ENCODE data around the gene AIF1.
A peak's percentile ranks its signal among the peaks of the same experiment; 100 is the strongest.

AIF1 gene

DNA sequence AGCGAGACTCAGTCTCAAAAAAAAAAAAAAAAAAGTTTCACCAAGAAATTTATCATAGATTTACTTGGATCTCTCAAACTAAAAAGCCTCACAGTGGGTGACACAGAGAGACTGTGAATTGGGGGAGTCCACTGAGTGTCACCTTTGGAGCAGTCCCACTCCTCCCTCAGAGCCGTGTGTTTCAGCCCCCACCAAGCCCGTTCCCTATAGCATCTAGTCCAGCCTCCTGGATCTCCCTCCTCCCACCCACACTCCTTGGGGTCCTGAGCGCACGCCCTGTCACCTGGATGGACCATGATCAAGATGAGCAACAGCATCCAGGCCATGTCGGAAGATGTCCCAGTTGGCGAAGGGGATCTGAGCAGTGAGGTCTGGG, 22.6 kb upstream of the AIF1 start:
- H3K4me3 ChIP-seq (ENCODE audit: low read depth, low read length), result no peak overlapping the region
- TF ChIP-seq, protein P1, sequence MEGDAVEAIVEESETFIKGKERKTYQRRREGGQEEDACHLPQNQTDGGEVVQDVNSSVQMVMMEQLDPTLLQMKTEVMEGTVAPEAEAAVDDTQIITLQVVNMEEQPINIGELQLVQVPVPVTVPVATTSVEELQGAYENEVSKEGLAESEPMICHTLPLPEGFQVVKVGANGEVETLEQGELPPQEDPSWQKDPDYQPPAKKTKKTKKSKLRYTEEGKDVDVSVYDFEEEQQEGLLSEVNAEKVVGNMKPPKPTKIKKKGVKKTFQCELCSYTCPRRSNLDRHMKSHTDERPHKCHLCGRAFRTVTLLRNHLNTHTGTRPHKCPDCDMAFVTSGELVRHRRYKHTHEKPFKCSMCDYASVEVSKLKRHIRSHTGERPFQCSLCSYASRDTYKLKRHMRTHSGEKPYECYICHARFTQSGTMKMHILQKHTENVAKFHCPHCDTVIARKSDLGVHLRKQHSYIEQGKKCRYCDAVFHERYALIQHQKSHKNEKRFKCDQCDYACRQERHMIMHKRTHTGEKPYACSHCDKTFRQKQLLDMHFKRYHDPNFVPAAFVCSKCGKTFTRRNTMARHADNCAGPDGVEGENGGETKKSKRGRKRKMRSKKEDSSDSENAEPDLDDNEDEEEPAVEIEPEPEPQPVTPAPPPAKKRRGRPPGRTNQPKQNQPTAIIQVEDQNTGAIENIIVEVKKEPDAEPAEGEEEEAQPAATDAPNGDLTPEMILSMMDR (IDR thresholded peaks at IDR 0.05; ENCODE audit: low read depth, low read length), result no peak

DNA sequence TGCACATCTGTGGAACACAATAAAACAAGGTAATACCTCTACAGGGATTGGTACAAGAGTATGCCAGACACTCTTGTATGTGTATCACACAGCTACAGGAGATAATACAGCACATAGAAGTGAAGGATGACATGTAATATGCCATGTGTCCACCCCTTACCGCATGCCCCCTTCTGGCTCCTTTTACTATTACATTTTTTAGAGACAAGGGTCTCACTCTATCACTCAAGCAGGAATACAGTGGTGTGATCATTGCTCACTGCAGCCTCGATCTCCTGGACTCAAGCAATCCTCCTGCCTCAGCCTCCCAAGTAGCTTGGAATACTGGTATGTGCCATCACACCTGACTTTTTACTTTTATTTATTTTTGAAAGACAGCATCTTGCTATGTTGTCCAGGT, 18.0 kb upstream of the AIF1 start:
- no peak overlapping the region for H3K4me3 ChIP-seq (ENCODE audit: low read depth, low read length)
- TF ChIP-seq, protein P1 (IDR thresholded peaks at IDR 0.05; ENCODE audit: low read depth, low read length), result 0 out of 2 replicates have a peak, but pooled peaks have one; percentile 6

DNA sequence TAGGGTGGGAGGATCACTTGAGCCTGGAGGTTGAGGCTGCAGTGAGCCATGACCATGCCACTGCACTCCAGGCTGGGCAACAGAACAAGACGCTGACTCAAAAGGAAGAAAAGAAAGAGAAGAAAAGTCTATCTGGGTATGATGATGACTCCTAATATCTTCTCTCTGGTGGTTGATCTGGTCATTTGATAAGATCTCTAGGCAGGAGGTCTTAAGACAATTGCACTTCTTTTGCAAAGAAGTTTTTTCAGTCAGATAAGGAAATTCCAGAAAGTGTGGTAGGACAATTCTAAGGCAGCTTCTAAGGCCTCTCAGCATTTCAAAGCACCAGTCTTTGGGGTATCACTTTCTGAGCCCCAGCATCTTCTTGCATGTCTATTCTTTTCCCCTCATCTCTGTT, 7.7 kb upstream of the AIF1 start:
- TF ChIP-seq, protein P1 (IDR thresholded peaks at IDR 0.05; ENCODE audit: low read depth, low read length), result no peak
- H3K4me3 ChIP-seq (ENCODE audit: low read depth, low read length), result no peak overlapping the region

DNA sequence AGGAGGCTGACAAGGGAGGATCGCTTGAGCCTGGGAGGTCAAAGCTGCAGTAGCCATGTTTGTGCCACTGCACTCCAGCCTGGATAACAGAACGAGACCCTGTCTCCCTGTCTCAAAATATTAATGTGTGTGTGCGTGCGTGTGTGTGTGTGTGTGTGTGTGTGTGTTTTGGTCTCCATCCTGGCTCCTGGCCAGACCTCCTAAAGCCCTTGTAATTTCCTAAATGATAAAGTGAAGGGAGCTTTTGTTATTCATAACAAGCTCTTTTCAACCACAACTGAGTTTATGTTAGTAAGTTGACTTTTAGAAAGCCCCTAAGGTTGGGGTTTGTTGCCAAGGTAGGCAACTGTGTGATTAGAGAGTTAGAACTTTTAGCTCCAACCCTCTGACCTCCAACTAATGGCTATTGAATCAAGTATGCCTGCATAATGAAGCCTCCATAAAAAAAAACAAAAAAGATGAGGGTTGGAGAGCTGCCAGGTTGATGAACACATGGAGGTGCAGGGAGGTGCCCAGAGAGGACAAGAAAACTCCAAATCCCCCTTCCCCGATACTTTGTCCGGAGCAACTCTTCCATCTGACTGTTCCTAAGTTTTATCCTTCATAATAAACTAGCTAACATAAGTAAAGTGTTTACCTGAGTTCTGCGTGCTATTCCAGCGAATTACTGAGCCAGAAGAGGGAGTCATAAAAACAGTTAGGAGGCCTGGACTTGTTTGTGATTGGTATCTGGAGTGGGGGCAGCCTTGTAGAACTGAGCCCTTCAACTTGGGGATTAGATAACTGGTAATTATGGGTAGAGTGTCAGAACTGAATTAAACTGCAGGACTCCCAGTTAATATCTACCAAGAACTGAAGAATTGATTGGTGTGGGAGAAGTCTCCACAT, 5.3 kb upstream of the AIF1 start:
- TF ChIP-seq, protein P1 (IDR thresholded peaks at IDR 0.05; ENCODE audit: low read depth, low read length), result no peak
- H3K4me3 ChIP-seq (ENCODE audit: low read depth, low read length), result no peak overlapping the region

DNA sequence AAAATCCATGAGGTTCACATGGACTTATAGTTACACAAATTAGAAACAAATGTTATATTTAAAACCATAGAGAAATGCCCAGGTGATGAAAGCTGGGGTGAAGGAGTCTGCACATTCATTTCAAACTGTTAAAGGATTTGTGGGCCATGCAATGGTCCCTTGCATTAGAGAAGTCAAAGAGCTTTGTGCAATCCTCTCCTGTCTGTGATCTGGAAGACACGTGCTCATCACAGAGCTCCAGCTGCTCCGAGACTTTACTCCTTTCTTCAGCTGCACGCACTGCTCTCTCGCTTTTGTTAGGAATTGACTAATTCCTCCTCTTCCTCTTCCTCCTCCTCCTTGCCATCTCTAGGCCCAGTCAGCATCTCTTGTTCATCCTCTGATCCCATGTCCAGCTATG, 4.1 kb upstream of the AIF1 start:
- no peak overlapping the region for H3K4me3 ChIP-seq (ENCODE audit: low read depth, low read length)
- TF ChIP-seq, protein P1 (IDR thresholded peaks at IDR 0.05; ENCODE audit: low read depth, low read length), result no peak

DNA sequence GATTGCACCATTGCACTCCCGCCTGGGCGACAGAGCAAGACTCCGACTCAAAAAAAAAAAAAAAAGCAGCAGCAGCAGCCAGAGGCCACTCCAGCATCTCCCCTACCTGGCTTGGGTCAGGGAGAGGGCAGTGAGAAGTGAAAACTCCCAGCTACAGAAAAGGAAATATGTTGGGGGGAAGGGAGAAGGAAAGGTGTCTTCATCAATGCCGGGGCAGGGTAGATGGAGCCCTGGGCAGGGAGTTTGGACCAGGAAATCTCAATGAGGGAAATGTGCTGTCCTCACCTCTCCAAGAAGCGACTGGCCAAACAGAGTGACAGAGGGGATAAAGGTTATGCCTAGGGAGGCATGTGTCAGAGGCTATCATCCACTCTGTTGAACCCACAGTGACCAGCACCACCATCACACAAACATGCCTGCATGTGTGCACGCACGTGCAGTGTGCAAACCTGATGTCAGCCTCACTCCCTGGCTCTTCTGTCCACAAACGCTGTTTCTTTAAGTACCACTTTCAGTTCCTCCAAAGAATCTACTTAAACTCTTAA, 887 bp upstream of the AIF1 start:
- no peak overlapping the region for H3K4me3 ChIP-seq (ENCODE audit: low read depth, low read length)
- TF ChIP-seq, protein P1 (IDR thresholded peaks at IDR 0.05; ENCODE audit: low read depth, low read length), result no peak

DNA sequence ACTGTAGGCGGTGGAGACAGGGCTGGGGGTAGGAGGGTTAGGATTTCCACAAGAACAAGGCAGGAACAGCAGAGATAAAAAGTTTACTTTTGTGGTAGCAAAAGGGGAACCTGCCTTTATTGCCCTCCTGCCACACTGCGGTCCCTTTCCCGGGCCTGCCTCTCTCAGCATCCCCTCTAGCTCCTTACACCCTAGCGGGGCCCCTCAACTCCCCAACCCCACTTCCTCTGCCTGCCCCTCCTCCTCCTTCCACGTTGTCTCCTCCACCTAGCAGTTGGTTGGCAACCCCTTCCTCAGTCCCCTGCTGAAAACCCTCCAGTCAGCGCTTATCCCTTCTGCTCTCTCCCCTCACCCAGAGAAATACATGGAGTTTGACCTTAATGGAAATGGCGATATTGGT, 714 bp downstream of the AIF1 start:
- TF ChIP-seq, protein P1 (IDR thresholded peaks at IDR 0.05; ENCODE audit: low read depth, low read length), result no peak
- no peak overlapping the region for H3K4me3 ChIP-seq (ENCODE audit: low read depth, low read length)
